Left hindlimb (tissue), 1 donor: ENCODE measurements around the gene MEF2D.
A peak's percentile ranks its signal among the peaks of the same experiment; 100 is the strongest.

Experiments
- DNase-seq: peaks from one replicate; pipeline ENCODE4 v3.0.0-alpha.2; 2018

MEF2D gene

GRCh38 chr1:156485984-156486383 lies 14.6 kb downstream of the MEF2D start:
- no peak for DNase-seq

- DNase-seq: no peak
These were observed 16.0 kb downstream of the MEF2D start for GRCh38 chr1:156484480-156485058.

- DNase-seq: no peak
These were observed 17.2 kb downstream of the MEF2D start for GRCh38 chr1:156483397-156483796.

GRCh38 chr1:156482276-156482675 lies 18.3 kb downstream of the MEF2D start:
- no peak for DNase-seq

GRCh38 chr1:156481527-156481926 lies 19.0 kb downstream of the MEF2D start:
- no peak for DNase-seq

GRCh38 chr1:156480411-156481192 lies 20.0 kb downstream of the MEF2D start:
- peak; percentile 73 for DNase-seq

GRCh38 chr1:156480016-156480370 lies 20.6 kb downstream of the MEF2D start:
- DNase-seq: no peak

GRCh38 chr1:156479093-156480015 lies 21.2 kb downstream of the MEF2D start:
- DNase-seq: no peak

- DNase-seq: no peak
These were observed 22.3 kb downstream of the MEF2D start for GRCh38 chr1:156478250-156478627.

- DNase-seq: no peak
These were observed 22.9 kb downstream of the MEF2D start for GRCh38 chr1:156477526-156478249.

GRCh38 chr1:156476501-156477298 lies 23.9 kb downstream of the MEF2D start:
- DNase-seq: no peak

GRCh38 chr1:156475568-156476500 lies 24.7 kb downstream of the MEF2D start:
- DNase-seq: no peak

- no peak for DNase-seq
These were observed 25.6 kb downstream of the MEF2D start for GRCh38 chr1:156474966-156475365.

GRCh38 chr1:156471496-156472490 lies 28.8 kb downstream of the MEF2D start:
- DNase-seq: no peak

GRCh38 chr1:156470473-156470872 lies 30.1 kb downstream of the MEF2D start:
- DNase-seq: no peak

GRCh38 chr1:156468693-156469345 lies 31.8 kb downstream of the MEF2D start:
- DNase-seq: no peak

- no peak for DNase-seq
These were observed 32.7 kb downstream of the MEF2D start for GRCh38 chr1:156467906-156468305.

- DNase-seq: peak; percentile 11
These were observed 33.2 kb downstream of the MEF2D start for GRCh38 chr1:156467385-156467784.

GRCh38 chr1:156465747-156466365 lies 34.7 kb downstream of the MEF2D start:
- DNase-seq: no peak
